HG02852 (cell line): ENCODE measurements around the gene DCLK2.

Experiments
- ATAC-seq: cut with Tn5 transposase; IDR thresholded peaks from one replicate; pipeline ENCODE4 v1.9.1; 2021; ENCODE audit warnings: mild to moderate bottlenecking, moderate library complexity; ENCODE audit not compliant: unreplicated experiment

Gene DCLK2

DNA sequence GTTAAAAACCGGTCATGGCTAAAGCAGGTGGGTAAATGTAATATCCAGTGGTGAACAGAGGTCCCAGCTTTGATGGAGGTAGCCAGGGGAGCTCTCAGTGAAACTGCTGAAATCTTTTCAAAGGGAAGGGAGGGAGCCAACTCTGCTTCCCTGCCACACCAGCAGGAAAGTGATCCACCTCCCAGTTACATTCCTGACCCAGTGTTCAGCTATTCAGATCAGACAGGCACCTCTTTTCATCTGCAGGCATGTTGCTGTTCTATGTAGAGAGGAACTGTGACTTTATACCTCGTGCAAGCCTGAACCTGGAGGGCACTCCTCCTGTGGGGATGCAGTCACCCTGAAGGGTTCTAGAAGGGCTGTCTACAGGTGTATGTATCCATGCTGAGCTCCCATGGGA, 37.6 kb downstream of the DCLK2 start:
- no peak for ATAC-seq

DNA sequence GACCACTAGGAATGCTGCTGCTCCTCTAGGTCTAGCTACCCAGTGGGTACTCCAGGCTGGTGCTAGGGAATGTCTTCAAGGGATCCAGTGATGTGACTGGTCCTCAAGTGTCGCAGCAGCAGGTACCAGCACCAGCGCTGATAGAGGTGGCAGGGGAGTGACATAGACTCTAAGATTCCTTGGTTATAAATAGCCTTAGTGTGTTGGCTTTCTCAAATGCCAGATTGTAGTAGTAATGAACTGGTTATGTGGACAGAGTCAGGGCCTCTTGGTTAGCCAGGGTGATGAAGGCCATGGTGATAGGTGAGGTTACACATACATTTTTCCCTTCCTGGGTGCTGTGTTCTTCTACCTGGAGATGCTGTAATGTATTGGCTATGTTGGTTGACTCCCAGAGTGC, 38.3 kb downstream of the DCLK2 start:
- ATAC-seq = no peak

DNA sequence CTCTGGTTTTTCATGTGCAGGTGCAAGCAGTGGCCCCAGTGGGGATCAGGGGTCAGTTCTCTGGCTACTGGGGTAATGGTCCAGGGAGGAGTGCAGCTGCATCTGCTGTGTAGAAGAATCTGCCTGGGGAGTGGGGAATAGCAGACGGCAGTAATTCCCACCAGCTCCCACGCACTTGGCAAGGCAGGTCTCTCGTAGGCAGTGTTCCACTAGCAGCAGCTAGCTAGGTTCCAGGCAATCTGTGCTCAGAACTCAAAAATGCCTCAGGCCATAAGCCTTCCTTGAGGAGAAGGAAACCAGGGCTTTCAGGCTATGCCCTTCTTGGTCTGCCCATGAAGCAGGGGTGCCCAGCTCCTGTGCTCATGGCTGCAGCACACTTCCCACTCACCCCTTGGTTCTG, 38.8 kb downstream of the DCLK2 start:
- ATAC-seq = no peak

DNA sequence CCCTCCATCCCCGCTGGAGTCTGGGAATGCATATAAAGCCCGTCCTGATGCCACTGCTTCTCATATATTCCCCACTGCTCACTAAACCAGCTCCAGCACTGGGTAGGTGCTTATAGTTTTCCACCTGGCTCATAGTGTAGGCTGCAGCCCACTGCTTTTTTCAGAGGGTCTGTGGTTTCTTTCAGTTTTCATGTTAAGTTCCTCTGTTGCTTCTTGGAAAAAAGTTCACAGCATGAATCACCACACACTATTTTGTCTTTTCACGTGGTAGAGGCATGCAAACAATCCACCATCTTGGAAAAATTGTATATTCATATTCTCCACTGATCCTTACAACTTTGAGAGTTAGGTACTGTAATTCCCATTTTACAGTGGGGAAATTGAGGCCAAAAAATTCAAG, 39.4 kb downstream of the DCLK2 start:
- ATAC-seq = no peak

DNA sequence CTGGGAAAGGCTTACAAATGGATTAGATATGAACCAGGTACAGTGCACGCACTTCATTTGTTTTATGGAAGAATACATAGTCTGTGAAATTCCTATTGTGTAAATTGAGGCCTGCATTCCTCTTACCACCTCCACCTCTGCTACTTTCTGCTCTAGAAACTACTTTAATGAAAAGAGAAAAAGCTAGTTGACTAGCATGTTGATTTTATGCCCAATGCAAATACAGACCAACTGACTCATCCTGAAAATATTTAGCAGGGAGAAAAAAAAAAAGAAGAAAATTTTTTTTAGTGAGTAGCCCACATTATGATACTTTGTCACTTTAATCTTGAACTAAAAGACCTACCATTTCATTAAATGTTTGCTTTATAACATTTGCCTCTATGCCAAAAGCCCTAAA, 41.2 kb downstream of the DCLK2 start:
- no peak for ATAC-seq

DNA sequence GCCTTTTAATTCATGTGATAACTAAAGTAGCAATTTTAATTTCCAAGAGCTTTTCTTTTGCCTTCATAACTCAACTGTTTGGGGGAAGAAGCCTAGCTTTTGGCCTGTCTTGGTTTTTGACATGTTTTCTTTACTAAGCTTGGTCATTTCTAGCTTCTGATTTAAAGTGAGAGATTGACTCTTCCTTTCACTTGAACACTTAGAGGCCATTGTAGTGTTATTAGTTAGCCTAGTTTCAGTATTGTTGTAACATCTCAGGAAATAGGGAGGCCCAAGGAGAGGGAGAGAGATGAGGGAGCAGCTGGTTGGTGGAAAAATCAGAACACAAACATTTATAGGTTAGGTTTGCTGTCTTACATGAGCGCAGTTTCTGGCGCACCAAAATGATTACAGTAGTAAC, 44.8 kb downstream of the DCLK2 start:
- ATAC-seq = peak; percentile 42

DNA sequence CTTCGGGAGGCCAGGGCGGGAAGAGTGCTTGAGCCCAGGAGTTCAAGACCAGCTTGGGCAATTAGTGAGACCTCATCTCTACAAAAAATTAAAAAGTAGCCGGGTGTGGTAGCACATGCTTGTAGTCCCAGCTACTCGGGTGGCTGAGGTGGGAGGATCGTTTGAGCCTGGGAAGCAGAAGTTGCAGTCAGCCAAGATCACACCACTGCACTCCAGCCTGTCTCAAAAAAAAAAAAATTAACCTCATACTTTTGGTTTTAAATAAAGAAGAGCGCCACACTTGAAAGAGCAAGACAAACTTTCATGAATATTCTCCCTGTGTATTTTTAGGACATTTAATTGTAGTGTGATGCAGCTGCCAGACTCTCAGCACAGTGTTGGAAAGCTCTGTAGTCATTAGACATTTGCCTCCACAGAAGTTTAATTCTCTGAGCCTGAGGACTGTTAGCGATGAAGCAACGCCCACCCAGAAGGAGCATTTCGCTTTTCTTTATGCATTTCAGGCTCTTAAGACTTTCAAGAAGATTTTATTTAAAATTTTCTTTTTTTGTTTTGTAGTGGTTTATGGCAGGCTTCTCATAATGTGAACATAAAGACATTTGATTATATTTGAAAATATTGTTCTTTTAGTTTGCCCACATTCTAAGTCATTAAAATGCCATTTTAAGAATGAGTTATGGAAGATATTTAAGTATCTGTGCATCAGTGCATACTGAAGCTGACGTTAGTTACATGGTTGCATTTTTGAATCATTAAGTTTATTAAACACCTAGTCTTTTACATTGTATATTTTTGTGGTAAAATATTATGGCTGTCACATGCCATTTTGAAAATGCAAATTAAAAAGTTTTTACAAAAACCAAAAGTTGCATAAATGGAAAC, 45.8 kb downstream of the DCLK2 start:
- ATAC-seq = no peak

DNA sequence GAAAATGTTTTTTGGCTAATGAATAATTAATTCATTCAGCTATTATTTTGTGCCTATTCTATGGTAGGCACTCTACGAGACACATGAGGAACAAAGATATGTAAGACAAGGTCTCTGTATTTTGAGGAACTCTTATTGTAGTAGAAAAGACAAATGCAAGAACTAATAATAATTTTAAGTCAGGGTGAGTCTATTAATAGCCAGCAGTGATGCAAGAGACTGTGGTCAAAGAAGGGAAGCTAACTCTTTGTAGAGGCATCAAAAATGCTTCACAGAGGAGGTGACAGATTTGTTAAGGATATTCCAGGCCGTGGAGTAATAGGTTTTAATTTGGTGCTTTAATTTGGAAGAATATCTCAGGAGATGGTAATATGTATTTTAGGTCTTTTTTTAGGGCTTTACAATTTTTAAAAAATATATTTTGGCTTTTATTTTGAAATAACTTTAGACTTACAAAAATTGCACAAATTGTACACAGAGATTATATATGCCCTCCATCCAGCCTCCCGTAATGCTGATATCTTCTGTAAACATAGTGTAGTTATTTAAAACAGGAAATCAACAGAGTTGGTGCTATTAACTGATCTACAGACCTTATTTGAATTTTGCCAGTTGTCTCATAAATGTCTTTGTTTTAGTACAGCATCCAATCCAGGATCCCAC, 48.1 kb downstream of the DCLK2 start:
- peak; percentile 46 for ATAC-seq

DNA sequence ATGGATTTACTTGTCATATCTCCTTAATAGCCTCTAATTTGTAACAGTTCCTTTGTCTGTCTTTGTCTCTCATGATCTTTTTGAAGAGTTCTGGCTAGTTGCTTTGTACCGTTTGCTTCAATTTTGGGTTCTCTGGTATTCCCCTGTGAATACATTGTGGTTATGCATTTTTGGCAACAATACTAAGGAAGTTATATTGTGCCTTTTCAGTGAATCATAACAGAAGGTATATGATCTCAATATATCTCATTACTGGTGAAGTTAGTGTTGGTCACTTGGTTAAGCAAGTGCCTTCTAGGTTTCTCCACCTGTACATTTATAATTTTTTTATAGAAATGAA, 48.6 kb downstream of the DCLK2 start:
- peak; percentile 63 for ATAC-seq

DNA sequence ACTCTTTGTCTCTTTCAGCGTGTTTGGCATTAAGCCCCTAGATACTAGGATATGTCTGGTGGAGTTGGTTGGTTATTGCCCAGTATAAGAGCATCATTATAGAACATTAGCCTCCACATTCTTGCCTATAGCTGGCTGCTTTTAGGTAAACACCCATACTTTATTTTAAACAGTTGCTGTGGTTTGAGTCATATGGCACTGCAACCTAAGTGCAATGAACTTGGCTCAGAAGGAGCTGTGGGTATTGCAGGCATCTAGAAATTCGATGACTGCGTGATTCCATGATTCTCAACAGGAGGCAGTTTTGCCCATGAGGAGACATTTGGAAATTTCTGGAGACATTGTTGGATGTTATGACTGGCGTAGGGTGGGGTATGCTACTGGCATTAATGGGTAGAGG, 49.5 kb downstream of the DCLK2 start:
- no peak for ATAC-seq

DNA sequence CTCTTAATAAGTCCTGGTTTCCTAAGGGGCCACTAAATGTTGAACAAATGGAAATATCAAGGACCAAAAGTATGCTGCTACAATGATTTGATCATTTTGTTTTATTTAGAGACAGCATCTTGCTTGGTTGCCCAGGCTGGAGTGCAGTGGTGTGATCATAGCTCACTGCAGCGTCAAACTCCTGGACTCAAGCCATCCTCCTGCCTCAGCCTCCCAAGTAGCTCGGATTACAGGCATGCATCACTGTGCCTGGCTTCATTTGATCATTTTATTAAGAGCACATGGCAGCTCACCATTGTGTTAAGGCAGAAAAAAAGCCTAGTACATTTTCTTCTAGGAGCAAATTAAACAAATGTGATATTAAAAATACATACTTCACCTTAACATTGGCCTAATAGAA, 52.7 kb downstream of the DCLK2 start:
- no peak for ATAC-seq

DNA sequence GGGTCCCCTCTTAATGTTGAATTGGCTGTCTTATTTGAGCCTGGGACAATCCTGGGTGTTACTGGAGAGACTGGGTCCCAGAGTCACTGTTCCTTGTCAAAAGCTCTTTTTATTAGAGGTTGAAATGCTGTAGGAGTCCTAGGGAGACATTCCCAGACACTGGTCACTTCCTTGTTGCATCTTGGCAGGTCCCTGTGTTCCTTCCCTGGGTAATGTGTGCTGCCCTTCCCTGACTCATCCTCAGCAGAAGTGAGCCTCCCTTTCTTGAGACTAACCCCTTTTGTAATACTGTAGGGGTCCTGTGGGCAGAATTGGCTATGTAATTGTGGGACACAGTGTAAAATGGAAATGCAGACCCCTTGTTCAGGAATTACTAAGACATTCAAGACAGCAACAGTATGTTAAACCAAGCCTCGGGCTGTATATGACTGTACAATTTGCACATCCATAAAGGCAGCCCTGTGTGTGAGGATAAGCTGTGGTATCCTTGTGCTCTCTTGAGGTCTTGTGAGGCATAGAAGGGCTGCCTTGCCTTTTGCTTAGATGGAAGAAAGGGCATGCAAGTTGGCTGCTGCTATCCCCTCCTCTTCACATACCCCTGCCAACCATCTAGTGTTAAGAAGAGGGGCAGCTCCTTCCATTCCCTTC, 53.5 kb downstream of the DCLK2 start:
- no peak for ATAC-seq

DNA sequence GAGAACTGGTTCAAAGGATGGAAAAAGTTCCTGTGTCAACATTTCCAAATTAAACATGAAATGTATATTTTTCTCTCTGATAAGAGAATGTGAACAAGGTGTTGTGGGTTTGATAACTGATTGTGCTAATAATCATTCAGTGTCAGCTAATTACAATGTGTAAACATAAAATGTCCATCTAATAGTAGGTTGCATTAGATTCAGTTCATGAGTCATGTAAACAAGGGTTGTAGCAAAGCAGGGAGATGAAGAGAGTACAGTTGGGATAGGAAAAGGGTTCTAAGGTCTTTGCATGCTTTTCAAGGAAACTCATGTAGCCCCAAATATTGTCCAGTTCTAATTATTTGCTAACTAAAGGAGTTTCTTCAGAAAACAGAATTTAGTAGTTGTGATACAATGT, 55.4 kb downstream of the DCLK2 start:
- ATAC-seq = no peak

DNA sequence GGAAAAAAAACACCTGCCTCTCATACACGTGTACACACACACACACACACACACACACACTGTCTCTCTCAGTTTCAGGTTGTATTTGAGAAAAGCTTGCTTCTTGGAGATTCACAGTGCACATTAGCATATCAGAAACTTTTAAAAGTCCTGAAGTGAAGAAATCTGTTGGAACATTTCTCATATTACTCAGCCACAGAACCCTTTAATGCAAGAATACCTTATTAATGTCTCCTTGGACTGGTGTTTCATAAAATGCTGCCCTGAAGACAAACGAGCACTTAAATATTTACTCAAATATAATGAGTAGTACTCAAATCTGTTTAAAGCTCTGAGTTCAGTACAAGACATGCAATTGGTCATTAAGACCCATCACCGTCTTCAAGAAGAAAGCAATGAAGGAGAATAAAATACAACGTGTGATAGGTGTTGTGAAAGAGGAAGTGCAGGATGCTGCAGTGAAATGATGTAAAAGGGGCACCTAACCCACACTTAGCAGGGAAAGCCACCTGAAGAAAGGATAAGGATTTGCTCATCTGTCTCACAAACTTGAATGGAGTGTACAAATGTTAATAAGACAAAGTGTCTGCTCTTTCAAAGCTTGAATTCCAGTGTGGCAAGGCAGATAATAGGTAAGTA, 57.0 kb downstream of the DCLK2 start:
- no peak for ATAC-seq

DNA sequence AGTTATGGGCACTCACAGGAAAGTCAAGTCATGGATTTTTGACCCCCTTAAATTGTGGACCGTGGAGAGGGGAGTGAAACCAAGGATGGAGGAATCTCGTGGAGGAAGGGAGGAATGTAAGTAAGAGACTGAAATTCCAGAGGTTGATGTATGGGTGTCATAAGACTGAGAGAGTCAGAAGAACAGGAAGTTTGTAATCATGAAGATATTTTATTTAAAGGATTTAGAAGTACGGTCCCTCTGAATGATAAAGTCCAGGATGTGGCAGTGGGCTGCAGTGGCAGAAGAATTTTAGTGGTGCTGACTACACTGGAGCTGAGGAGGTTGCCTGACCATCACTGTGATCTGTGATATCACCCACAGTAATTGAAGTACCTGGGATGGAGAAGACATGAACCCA, 57.8 kb downstream of the DCLK2 start:
- ATAC-seq = no peak

DNA sequence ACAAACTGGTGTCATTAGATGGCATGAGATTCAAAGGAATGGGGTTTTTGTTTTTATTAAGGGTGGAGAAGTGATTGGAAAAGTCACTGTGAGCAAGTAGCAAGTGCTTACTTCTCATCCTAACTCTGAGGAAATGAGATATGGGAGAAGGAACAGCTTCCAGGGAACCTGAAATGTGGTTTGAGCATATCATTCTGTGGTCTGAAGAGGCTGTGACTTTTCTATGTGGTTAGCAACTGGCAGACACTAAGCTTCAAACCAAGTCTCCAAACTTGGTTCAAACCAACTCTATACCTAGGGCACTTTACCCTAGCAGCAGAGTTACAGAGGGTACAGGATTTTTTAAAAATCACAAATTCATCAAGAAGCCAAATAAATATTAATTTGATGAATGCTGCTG, 58.2 kb downstream of the DCLK2 start:
- ATAC-seq = no peak

DNA sequence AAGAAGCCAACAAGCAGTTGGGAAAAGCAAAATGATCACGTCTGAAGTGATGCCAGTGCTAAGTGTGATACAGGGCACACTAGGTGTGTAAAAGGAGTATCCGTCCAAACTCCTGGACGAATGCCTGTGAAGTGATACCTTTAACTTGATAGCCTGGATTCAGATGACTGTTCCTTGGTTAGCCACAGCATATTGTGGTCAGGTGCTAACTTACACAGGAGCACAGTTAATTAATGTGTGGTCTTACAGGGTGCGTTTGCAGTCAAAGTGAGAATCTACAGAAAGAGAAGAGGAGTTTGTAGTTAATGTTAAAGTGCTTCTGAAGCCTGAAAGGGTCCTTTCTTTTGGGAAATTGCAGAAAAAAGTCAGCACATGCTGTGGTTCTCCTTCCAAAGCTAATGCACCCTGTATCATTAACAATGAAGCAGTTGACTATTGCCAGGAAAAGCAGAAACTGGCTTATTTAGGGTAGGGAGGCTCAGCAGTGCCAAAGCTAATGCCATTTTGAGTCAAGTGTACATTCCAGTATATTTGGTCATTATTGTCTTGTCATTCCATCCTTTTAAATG, 61.1 kb downstream of the DCLK2 start:
- ATAC-seq = no peak

DNA sequence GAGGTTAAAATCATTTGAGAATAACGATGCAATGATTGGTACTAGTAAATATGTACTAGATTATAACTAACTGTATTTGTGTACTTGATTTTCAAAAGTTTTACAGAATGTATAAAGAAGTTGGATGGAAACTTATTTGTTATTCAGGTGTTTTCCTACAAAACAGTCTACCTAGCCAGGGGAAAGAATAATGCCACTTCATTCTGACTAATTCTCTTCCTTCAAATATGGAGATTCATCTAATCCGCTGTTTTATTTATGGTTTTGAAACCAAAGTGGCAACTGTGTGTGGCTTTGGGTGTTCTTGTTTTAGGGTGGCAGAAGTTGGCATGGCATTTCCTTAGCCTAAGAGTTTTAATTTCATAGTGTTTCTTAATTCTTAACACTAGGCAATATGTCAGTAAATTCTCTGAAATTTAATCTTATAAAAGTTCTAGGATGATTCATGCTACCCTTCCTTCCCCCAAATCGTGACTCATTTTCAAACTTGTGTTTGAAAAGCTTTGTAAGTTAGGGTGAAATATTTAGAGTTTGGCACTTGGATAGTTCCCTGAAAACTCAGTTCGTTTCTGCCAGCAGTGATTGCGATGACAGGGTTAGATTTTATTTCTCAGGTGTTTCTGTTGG, 62.6 kb downstream of the DCLK2 start:
- ATAC-seq = no peak

DNA sequence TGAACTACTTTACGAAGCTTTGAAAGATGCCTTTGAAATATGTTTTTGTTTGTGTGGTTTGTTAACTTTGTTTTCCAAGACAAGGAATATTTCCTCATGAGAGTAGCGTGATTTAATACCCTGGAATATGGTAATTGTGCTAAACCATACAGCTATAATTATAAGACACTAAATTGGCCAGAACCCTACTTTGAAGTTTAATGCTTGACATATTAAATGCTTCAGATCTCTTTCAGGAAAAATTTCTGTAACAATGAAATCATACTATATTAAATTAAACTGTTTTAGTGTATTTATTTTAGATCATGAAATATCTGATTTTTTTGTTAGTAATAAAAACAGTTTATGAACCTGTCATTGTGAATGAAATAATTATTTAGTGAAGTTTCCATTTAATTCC, 63.5 kb downstream of the DCLK2 start:
- no peak for ATAC-seq

DNA sequence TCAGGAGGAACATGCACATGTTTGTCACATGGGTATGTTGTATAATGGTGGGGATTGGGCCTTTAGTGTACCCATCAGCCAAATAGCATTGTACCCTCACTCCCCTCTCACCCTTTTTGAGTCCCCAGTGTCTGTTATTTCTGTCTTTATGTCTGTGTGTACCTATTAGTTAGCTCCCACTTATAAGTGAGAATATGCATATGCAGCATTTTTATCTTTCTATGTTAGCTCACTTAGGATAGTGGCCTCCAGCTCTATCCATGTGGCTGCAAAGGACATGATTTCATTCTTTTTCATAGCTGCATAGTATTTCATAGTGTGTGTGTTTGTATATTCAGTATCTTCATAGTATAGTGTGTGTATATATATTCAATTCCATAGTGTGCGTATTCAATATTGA, 64.6 kb downstream of the DCLK2 start:
- ATAC-seq = no peak
